Raji (cell line): Measurements from ENCODE around the gene DNAJB1.

ENCODE experiments used
- POLR2A ChIP-seq: IDR thresholded peaks from 2 replicates; pipeline ENCODE4 v1.6.1; 2011; ENCODE audit warnings: low read depth, low read length, control low read depth; ENCODE audit not compliant: insufficient read depth

Gene DNAJB1

GRCh38 chr19:14517840-14518505 is at the start of gene DNAJB1:
Gene DNAJB1, minus strand, starts transcription at chr19:14518397. Its CDS starts 48 bp downstream, at chr19:14518349.
- TF ChIP-seq POLR2A, result peak; percentile 87

- no peak for TF ChIP-seq POLR2A
These were observed 48.9 kb upstream of the DNAJB1 start for GRCh38 chr19:14567079-14567478.

DNA sequence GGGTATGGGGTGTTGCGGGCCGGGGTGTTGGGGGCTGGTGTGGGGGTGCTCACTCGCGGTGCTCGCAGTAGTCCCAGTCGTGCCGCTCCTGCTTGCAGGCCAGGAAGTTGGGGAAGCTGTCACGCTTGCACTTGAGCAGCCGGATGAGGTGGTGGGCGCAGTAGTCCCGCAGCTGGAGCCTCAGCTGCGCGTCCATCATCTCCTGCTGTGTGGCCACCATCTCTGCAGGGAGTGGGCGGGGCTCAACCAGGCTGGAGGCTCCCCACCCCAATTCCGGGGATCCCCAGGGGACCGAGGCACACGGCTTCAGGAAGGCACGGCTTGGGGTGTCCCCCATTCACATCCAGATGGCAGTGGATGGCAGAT is 48.5 kb upstream of the DNAJB1 start:
- no peak for TF ChIP-seq POLR2A

DNA sequence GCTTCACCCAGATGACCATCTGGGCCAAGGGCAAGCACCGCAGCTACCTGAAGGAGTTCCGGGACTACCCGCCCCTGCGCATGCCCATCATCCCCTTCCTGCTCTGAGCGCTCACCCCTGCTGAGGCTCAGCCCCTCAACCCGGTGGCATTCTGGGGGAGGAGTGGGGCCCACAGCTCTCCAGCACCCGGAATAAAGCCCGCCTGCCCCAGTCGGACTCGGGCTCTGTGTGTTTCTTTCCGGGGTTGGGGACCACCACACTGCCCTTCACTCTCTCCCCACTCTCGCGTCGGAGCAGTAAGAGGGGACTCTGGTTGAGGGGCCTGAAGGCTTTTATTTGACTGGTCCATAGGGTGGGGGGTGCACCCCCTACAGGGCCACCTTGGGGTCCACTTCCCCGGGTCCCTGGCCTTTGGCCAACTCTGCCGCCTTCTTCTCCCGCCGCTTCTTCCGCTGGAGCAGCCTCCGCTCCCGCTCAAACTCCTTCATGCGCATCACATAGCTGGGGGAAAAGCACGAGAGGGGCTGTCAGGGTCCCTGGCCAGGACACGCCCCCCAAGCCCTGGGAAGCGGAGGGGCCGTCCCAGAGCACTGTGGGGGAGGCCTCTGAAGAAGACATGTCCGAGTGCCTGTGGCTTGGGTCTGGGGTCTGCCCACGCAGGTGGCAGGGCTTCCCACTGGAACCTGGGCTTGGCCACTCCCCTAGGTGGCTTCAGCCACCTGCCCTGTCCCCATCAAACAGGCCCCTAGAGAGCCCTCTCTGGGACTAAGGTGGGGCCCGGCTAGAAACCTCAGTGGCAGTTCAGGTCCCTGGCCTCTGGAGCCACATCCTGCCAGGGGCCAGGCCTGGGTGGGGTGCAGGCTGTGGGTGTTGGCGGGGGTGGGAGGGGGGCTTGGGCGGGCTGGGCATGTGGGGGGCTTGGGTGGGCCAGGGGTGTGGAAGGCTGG is 47.8 kb upstream of the DNAJB1 start:
- TF ChIP-seq POLR2A, result no peak

GRCh38 chr19:14565298-14565679 is 47.1 kb upstream of the DNAJB1 start:
- TF ChIP-seq POLR2A, result no peak

DNA sequence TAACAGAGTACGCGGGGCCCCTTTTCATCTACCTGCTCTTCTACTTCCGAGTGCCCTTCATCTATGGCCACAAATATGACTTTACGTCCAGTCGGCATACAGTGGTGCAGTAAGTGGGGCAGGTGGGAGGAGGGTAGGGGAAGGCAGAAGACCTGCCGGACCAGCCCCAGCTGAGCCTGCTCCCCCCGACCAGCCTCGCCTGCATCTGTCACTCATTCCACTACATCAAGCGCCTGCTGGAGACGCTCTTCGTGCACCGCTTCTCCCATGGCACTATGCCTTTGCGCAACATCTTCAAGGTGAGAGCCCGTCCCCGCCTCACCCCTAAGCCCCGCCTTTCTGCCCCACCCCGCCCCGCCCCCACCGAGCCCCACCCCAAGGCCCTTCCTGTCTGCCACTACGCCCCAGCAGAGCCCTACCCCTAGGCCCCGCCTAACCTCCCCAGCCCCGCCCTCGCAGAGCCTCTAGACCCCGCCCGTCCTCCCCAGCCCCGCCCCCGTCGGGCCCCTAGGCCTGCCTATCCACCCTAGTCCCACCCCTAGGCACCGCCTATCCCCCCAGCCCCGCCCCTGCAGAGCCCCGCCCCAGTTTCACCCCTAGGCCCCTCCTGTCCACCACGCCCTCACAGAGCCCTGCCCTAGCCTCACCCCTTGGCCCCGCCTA is 45.9 kb upstream of the DNAJB1 start:
- TF ChIP-seq POLR2A, result no peak

DNA sequence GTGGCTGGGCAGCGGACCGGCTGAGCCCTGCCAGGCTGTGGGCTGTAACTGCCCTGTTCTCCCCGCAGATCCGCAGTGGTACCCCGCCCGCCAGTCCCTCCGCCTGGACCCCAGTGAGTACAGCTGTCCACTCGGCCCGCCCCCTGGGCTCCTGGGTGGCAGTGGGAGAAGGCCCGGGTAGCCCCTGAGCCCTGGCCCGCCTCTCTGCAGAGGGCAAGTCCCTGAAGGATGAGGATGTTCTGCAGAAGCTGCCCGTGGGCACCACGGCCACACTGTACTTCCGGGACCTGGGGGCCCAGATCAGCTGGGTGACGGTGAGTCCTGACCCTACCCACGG is 45.4 kb upstream of the DNAJB1 start:
- TF ChIP-seq POLR2A, result no peak

- no peak for TF ChIP-seq POLR2A
These were observed 44.7 kb upstream of the DNAJB1 start for GRCh38 chr19:14562660-14563589.

DNA sequence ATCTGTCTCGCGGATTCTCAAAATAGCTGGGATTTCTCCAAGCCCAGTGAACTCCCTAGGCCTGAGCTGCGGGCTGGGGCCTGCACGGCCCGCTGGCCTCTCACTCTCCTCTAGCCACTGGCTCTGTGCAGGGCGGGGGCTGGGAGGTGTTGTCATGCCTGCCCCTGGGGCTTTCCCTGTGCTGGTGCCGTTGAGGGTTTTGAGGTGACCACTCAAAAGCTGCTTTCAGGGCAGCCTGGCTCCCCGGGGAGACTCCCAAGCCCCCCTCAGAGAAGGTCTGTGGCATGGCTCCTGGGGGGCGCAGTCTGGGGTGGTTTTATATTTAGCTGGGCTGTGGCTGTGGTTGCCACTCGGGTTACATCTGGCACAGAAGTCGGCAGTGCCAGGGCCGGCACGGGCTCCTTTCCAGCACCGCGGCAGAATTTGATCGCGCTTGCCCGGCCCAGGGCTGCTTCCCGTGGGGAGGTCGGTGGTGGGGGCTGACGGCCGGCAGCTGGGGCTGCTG is 43.7 kb upstream of the DNAJB1 start:
- TF ChIP-seq POLR2A, result no peak

DNA sequence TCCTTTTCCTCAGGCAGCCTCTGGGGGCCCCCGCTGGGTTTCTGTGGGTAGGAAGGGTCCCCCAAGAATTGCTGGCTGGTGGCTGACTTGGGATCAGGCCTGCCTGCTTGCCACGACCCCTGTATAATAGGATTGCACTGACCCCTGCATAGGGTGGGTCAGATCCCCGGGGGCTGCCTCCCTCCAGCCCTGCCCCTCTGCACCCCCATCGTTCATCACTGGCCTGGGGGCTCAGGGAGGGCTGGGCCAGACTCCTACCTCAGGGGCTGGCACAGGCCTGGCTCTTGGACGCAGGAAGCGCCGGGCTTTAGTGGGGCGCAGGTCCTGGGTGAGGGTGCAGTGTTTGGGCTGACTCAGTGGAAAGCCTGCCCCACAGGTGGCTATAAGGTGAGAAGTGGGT is 43.1 kb upstream of the DNAJB1 start:
- no peak for TF ChIP-seq POLR2A

DNA sequence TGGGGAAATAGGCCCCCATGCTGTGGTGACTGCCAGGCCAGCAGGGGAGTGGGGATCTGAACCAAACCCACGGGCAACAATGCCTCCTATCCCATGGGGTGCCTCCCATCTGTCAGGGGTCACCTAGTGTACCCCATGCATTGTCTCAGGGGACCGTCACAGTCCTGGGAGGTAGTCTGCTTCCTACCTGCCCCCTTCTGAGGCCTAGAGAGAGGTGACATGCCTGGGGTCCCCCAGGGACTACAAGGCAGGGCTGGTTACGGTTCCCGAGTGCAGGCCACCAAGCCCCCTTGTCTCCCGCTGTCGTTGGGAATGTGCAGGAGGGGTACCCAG is 42.5 kb upstream of the DNAJB1 start:
- no peak for TF ChIP-seq POLR2A

DNA sequence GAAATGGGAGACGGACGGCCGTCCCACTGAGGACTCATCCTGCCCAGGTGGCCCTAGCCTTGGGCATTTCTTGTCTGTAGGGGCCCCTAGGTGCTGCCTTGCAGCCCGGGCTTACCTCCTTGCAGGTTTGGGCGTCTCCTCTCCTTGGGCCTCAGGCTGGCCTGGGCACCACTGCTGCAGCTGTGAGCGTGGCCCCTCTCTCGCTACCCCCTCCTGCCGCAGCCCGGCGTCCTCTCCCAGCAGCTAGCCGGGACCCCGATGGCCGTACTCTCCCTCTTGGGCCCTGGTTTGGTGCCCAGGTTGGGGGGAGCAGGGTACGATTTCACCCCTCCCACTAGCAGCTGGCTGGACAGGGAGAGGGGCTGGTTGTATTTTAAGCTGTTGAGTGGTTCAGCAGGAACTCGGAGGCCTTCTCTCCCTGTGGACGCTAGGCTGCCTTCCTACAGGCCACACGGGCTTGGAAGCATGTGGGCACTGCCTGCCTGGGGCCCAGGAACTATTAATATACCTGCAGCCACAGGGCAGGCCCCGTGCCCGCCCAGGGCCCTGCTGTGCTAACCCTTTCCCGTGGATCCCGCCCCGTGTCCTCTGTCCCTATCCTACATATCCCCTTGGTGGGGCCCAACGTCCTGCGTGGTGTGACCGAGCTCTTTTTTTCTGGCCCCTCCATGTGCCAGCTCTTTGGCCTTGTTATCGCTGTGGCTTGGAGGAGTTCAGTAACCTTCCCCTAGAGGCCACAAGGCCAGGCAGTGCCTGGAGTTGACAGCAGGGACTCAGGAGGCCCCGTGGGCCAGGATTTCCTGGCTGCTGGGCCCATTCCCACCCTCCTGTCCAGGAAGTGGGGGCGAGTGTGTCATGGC is 41.9 kb upstream of the DNAJB1 start:
- TF ChIP-seq POLR2A, result no peak

- no peak for TF ChIP-seq POLR2A
These were observed 40.3 kb upstream of the DNAJB1 start for GRCh38 chr19:14558370-14559066.
